ENCODE data around the gene SACS.
"Not testable (repeated sequence)": the region's sequence is repeated elsewhere in the genome, so short reads cannot be mapped to it uniquely, and the experiment has no call there.

The SACS gene

GRCh38 chr13:23418776-23419683, 14.5 kb downstream of the SACS start:
- DNase-seq (ENCODE audit: low read depth) = no peak

GRCh38 chr13:23414682-23415081, 18.8 kb downstream of the SACS start:
- DNase-seq (ENCODE audit: low read depth) = no peak

- DNase-seq (ENCODE audit: low read depth) = no peak
These were observed 21.8 kb downstream of the SACS start for GRCh38 chr13:23411706-23412105.

GRCh38 chr13:23411220-23411619, 22.3 kb downstream of the SACS start:
- DNase-seq (ENCODE audit: low read depth) = no peak

GRCh38 chr13:23408026-23408425, 25.5 kb downstream of the SACS start:
- DNase-seq (ENCODE audit: low read depth) = no peak

GRCh38 chr13:23401156-23401555, 32.3 kb downstream of the SACS start:
- not testable (repeated sequence) for DNase-seq (ENCODE audit: low read depth)

- DNase-seq (ENCODE audit: low read depth) = no peak
These were observed 34.2 kb downstream of the SACS start for GRCh38 chr13:23399347-23399746.

- DNase-seq (ENCODE audit: low read depth) = no peak
These were observed 38.7 kb downstream of the SACS start for GRCh38 chr13:23394821-23395220.

- DNase-seq (ENCODE audit: low read depth) = no peak
These were observed 40.4 kb downstream of the SACS start for GRCh38 chr13:23392925-23393645.

- DNase-seq (ENCODE audit: low read depth) = no peak
These were observed 41.2 kb downstream of the SACS start for GRCh38 chr13:23392313-23392712.

GRCh38 chr13:23391752-23392151, 41.8 kb downstream of the SACS start:
- DNase-seq (ENCODE audit: low read depth) = no peak

- DNase-seq (ENCODE audit: low read depth) = no peak
These were observed 47.0 kb downstream of the SACS start for GRCh38 chr13:23386533-23386932.

GRCh38 chr13:23385931-23386330, 47.6 kb downstream of the SACS start:
- no peak for DNase-seq (ENCODE audit: low read depth)

- DNase-seq (ENCODE audit: low read depth) = peak; percentile 4
These were observed 49.4 kb downstream of the SACS start for GRCh38 chr13:23384111-23384510.

- DNase-seq (ENCODE audit: low read depth) = no peak
These were observed 50.4 kb downstream of the SACS start for GRCh38 chr13:23383151-23383550.

GRCh38 chr13:23381866-23382265, 51.6 kb downstream of the SACS start:
- no peak for DNase-seq (ENCODE audit: low read depth)

GRCh38 chr13:23380534-23380933, 53.0 kb downstream of the SACS start:
- no peak for DNase-seq (ENCODE audit: low read depth)

GRCh38 chr13:23377983-23378632, 55.4 kb downstream of the SACS start:
- DNase-seq (ENCODE audit: low read depth) = peak; percentile 33

GRCh38 chr13:23377579-23377978, 55.9 kb downstream of the SACS start:
- DNase-seq (ENCODE audit: low read depth) = no peak

- peak; percentile 94 for DNase-seq (ENCODE audit: low read depth)
These were observed 58.2 kb downstream of the SACS start for GRCh38 chr13:23375001-23375971.

- no peak for DNase-seq (ENCODE audit: low read depth)
These were observed 61.1 kb downstream of the SACS start for GRCh38 chr13:23372264-23372906.
